ENCODE results near the gene MTCP1. TPM values are rescaled to one million over a fixed set of nuclear protein-coding genes. Genes with fewer than 3 reads are reported as not detected.

MTCP1 gene
- total and polyA plus RNA-seq, 2 donors (not counting 3 experiments of a cell fraction or from before 2014, with no cell fraction given): 1.8 to 15.8 TPM

DNA sequence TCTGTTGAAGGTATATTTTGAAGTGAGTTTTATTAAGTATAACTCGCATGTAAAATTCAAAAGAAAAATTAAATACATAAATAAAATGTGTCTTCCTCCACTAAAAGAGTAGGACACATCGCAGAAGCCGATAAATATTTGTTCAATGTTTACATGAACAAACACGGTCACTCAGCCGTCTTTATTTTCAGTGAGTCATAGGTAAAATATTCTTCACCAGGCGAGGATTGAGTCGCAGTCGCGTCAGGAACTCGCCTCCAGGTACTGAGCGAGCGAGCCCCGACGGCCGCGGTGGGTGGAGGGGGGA lies 44.6 kb downstream of the MTCP1 start:
- H3K36me3 ChIP-seq (ENCODE audit: control insufficient read depth in 2 of 2, extremely low read depth in 1 of 2, insufficient read depth in 2 of 2, low read length in 2 of 2): no peaks in the 10 kb centered on the region
- peaks cover 8% of the 10 kb centered on the region for H3K79me2 ChIP-seq (ENCODE audit: control insufficient read depth, insufficient read depth, low read length)
- FAIRE-seq (peak; percentile 28), DNase-seq (ENCODE audit: low read depth, low spot score) (no peak)
- dilution Hi-C loops (cut with MboI; ENCODE audit: extremely low pct_ligation_motif_present, low sequenced_read_pairs) (no loop called here), intact Hi-C loops (cut with micrococcal nuclease) (loop anchor here (1.0 to 5.0 kb wide), 3 partner anchors 45 to 191 kb away; partner anchors contain the start of genes BRCC3, CMC4, MTCP1 and VBP1)
- no peaks in the 10 kb centered on the region for H3K9me1 ChIP-seq (replicated peaks; ENCODE audit: control insufficient read depth, extremely low read depth, insufficient read depth, low read length)
- ChIA-PET POLR2A (no interaction called here), CTCF (interaction anchor here (0.7 to 1.5 kb wide), 6 partner anchors 16 to 190 kb away, joined by 3 to 8 read pairs (median 4); partner anchors contain the start of gene VBP1)
- H4K20me1 ChIP-seq (replicated peaks; ENCODE audit: control insufficient read depth, extremely low read depth, insufficient read depth, low read length): no peaks in the 10 kb centered on the region
- H3K4me1 ChIP-seq (ENCODE audit: control insufficient read depth, extremely low read depth, insufficient read depth, low read length): no peaks in the 10 kb centered on the region
- no peaks in the 10 kb centered on the region for H3K9me3 ChIP-seq (replicated peaks; ENCODE audit: control insufficient read depth, insufficient read depth, low read length)
- BruUV-seq (replicated peaks): no TSS peak
- H2AFZ ChIP-seq (ENCODE audit: low read depth, low read length): peak overlapping the region; percentile 48
- TF ChIP-seq POLR2A (IDR thresholded peaks at IDR 0.05; ENCODE audit: low read depth, low read length) (no peak), POLR2AphosphoS5 (IDR thresholded peaks at IDR 0.05; ENCODE audit: insufficient read depth, low read depth, low read length) (no peak), MYC (IDR thresholded peaks at IDR 0.05; ENCODE audit: low read depth, low read length) (no peak), FOS (IDR thresholded peaks at IDR 0.05; ENCODE audit: borderline replicate concordance, insufficient read depth, low read length) (no peak), JUN (IDR thresholded peaks at IDR 0.05; ENCODE audit: borderline replicate concordance, insufficient read depth, insufficient read length, low read depth) (no peak), GATA2 (IDR thresholded peaks at IDR 0.05; ENCODE audit: insufficient read depth, insufficient read length, low read depth, low read length) (no peak), MAX (IDR thresholded peaks at IDR 0.05; ENCODE audit: insufficient read depth, insufficient read length) (no peak), EZH2 (IDR thresholded peaks at IDR 0.05; ENCODE audit: borderline replicate concordance, low read depth, low read length, severe bottlenecking) (no peak)
- TF ChIP-seq, protein P1, sequence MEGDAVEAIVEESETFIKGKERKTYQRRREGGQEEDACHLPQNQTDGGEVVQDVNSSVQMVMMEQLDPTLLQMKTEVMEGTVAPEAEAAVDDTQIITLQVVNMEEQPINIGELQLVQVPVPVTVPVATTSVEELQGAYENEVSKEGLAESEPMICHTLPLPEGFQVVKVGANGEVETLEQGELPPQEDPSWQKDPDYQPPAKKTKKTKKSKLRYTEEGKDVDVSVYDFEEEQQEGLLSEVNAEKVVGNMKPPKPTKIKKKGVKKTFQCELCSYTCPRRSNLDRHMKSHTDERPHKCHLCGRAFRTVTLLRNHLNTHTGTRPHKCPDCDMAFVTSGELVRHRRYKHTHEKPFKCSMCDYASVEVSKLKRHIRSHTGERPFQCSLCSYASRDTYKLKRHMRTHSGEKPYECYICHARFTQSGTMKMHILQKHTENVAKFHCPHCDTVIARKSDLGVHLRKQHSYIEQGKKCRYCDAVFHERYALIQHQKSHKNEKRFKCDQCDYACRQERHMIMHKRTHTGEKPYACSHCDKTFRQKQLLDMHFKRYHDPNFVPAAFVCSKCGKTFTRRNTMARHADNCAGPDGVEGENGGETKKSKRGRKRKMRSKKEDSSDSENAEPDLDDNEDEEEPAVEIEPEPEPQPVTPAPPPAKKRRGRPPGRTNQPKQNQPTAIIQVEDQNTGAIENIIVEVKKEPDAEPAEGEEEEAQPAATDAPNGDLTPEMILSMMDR (IDR thresholded peaks at IDR 0.05; ENCODE audit: extremely low read depth in 1 of 2, insufficient read depth in 1 of 2, low read depth in 1 of 2, low read length in 2 of 2): no peak
- peak overlapping the region; percentile 87 for H3K9ac ChIP-seq (replicated peaks; ENCODE audit: extremely low read depth, insufficient read depth, low read length)
- H3K27ac ChIP-seq (ENCODE audit: insufficient read depth, low read depth, low read length): peak overlapping the region; percentile 96
- peak overlapping the region; percentile 82 for H3K4me2 ChIP-seq (ENCODE audit: insufficient read depth, low read length)
- H3K4me3 ChIP-seq (replicated peaks in 1 of 3; ENCODE audit: insufficient read depth in 1 of 3, low read depth in 1 of 3, low read length in 3 of 3): peak overlapping the region; percentile 39 to 82 (median 72)
- H3K27me3 ChIP-seq (ENCODE audit: control insufficient read depth in 2 of 2, insufficient read depth in 2 of 2, low read length in 2 of 2): peaks cover 2 to 5% of the 10 kb centered on the region in 2 experiments

Measured in endothelial cell of umbilical vein (primary cell).